Retinal pigment epithelial cell (primary cell): Measurements from ENCODE around the gene CSNK1G1.
A peak's percentile ranks its signal among the peaks of the same experiment; 100 is the strongest.

Source experiments
- DNase-seq: peaks from one replicate; pipeline ENCODE4 v3.0.0-alpha.2; 2010; ENCODE audit warnings: low read depth
- H3K4me3 ChIP-seq: 2 replicates; pipeline ENCODE4 v1.5.1; 2011; ENCODE audit warnings: mild to moderate bottlenecking, low read length, control low read depth, moderate library complexity
- CTCF ChIP-seq: conservative IDR thresholded peaks from 2 replicates; pipeline ENCODE4 v1.5.1; 2011; ENCODE audit warnings: low read depth, low read length, control low read depth, inconsistent platforms

CSNK1G1 gene

GRCh38 chr15:64180235-64180824, 175.6 kb downstream of the CSNK1G1 start:
- no peak overlapping the region for H3K4me3 ChIP-seq
- no peak for DNase-seq

GRCh38 chr15:64166102-64166890, 189.7 kb downstream of the CSNK1G1 start:
- H3K4me3 ChIP-seq, result no peak overlapping the region
- DNase-seq, result no peak
- no peak for TF ChIP-seq CTCF

More at GRCh38 chr15:64180235-64180824, 175.6 kb downstream of the CSNK1G1 start:
- TF ChIP-seq CTCF, result no peak

- no peak for TF ChIP-seq CTCF
- no peak overlapping the region for H3K4me3 ChIP-seq
- DNase-seq, result no peak
Observed at GRCh38 chr15:64164436-64164835, 191.5 kb downstream of the CSNK1G1 start.

GRCh38 chr15:64163659-64164362, 192.2 kb downstream of the CSNK1G1 start:
- TF ChIP-seq CTCF, result no peak
- H3K4me3 ChIP-seq, result peak overlapping the region; percentile 38
- no peak for DNase-seq

- DNase-seq, result peak; percentile 90
- TF ChIP-seq CTCF, result peak; percentile 47
- H3K4me3 ChIP-seq, result peak within 1 kb of the TSS; percentile 91
Observed at GRCh38 chr15:64162869-64163658, 192.9 kb downstream of the CSNK1G1 start, which contains the start of gene PPIB. Gene PPIB (minus strand): TSS chr15:64163022. CDS start chr15:64162986, 36 bp downstream.

- TF ChIP-seq CTCF, result no peak
- no peak for DNase-seq
- peak overlapping the region; percentile 91 for H3K4me3 ChIP-seq
Observed at GRCh38 chr15:64162478-64162868, 193.5 kb downstream of the CSNK1G1 start.
